GM12878 (cell line): ENCODE measurements around the gene CASP10. TPM values are rescaled to one million over a fixed set of nuclear protein-coding genes. Genes with fewer than 3 reads are reported as not detected.

Source experiments
- ASH2L ChIP-seq: fragments of 300-600, 200-600 bp; sonication (generic); IDR thresholded peaks from 2 replicates; pipeline ENCODE4 v1.6.1; 2017; ENCODE audit warnings: low read depth, mild to moderate bottlenecking, borderline replicate concordance
- ATF7 ChIP-seq: fragments of 450-650 bp; IDR thresholded peaks from 2 replicates; pipeline ENCODE4 v1.6.1; 2016; ENCODE audit warnings: low read depth, mild to moderate bottlenecking
- CBFB ChIP-seq: IDR thresholded peaks from 2 replicates; pipeline ENCODE4 v1.6.1; 2016; ENCODE audit warnings: antibody characterized with exemption, low read depth
- CREB1 ChIP-seq: IDR thresholded peaks from 2 replicates; pipeline ENCODE4 v1.6.1; 2012; ENCODE audit warnings: low read depth, mild to moderate bottlenecking, inconsistent platforms
- DPF2 ChIP-seq: fragments of 450-650 bp; IDR thresholded peaks from 2 replicates; pipeline ENCODE4 v1.6.1; 2017; ENCODE audit warnings: mild to moderate bottlenecking
- EP300 ChIP-seq, 2 experiments: fragments of 150-350 bp in 1 of 2; IDR thresholded peaks; 2 replicates each; pipeline ENCODE4 v1.6.1; 2011 to 2012; ENCODE audit warnings: low read depth in 2 of 2, low read length in 2 of 2, borderline replicate concordance in 1 of 2, improper control_type of control experiment in 1 of 2, inconsistent platforms in 1 of 2; ENCODE audit not compliant: control insufficient read depth in 1 of 2
- ESRRA ChIP-seq: IDR thresholded peaks from 2 replicates; pipeline ENCODE4 v1.6.1; 2012; ENCODE audit warnings: mild to moderate bottlenecking, low read length, improper control_type of control experiment
- FOXK2 ChIP-seq: fragments of 450-650 bp; IDR thresholded peaks from 2 replicates; pipeline ENCODE4 v1.6.1; 2017; ENCODE audit warnings: mild to moderate bottlenecking, moderate library complexity
- HDAC6 ChIP-seq: fragments of 200-600 bp; sonication (generic); IDR thresholded peaks from one replicate; pipeline ENCODE4 v1.8.0; 2017; ENCODE audit warnings: antibody characterized with exemption; ENCODE audit not compliant: unreplicated experiment
- HDGF ChIP-seq: fragments of 450-650 bp; IDR thresholded peaks from 2 replicates; pipeline ENCODE4 v1.6.1; 2016; ENCODE audit warnings: antibody characterized with exemption
- JUNB ChIP-seq: IDR thresholded peaks from 2 replicates; pipeline ENCODE4 v1.6.1; 2016; ENCODE audit warnings: antibody characterized with exemption, mild to moderate bottlenecking
- MYC ChIP-seq: IDR thresholded peaks from 2 replicates; pipeline ENCODE4 v1.6.1; 2011; ENCODE audit warnings: mild to moderate bottlenecking, low read length, moderate library complexity, inconsistent platforms; ENCODE audit not compliant: insufficient read depth, insufficient replicate concordance, insufficient read length, severe bottlenecking
- NBN ChIP-seq: fragments of 450-650 bp; IDR thresholded peaks from 2 replicates; pipeline ENCODE4 v1.6.1; 2016
- PAX8 ChIP-seq: fragments of 450-650 bp; IDR thresholded peaks from 2 replicates; pipeline ENCODE4 v1.6.1; 2017; ENCODE audit warnings: mild to moderate bottlenecking, moderate library complexity
- RAD21 ChIP-seq: IDR thresholded peaks from 2 replicates; pipeline ENCODE4 v1.6.1; 2011; ENCODE audit warnings: mild to moderate bottlenecking, low read depth, low read length, moderate library complexity; ENCODE audit not compliant: insufficient read depth
- SRF ChIP-seq, 2 experiments: IDR thresholded peaks; 2 replicates each; pipeline ENCODE4 v1.6.1; 2011; ENCODE audit warnings: low read depth in 2 of 2, low read length in 2 of 2, mild to moderate bottlenecking in 1 of 2, moderate library complexity in 1 of 2
- ZNF24 ChIP-seq: fragments of 450-650 bp; IDR thresholded peaks from 2 replicates; pipeline ENCODE4 v1.6.1; 2017; ENCODE audit warnings: antibody characterized with exemption, mild to moderate bottlenecking
- polyA plus RNA-seq, 11 experiments: library from polyadenylated mRNA; depleted of rRNA in 4 of 11; unstranded in 6 of 11; stranded (reverse) in 5 of 11; fragments of >200 nt; fragmentation: Nextera tagmentation in 4 of 11; fragmentation: Illumina TruSeq in 1 of 11; extraction: Ambion mirVana in 4 of 11; extraction: Trizol in 1 of 11; gene quantifications; 1 replicate in 1 of 11; 2 replicates in 10 of 11; pipeline versions ENCODE4 v1.2.1 to v1.2.3, GENCODE V29; 2011 to 2016; ENCODE audit warnings: inconsistent platforms in 2 of 11, missing spikeins in 2 of 11, low read depth in 1 of 11
- total RNA-seq, 4 experiments: library from RNA; depleted of rRNA in 3 of 4; stranded (reverse); fragments of >200 nt in 3 of 4; fragmentation: Illumina TruSeq in 1 of 4; extraction: Trizol in 1 of 4; gene quantifications; 2 replicates each; pipeline versions ENCODE4 v1.2.1 to v1.2.3, GENCODE V29; 2013 to 2021
- TF ChIP-seq, protein P1 (sequence below): IDR thresholded peaks from 2 replicates; pipeline ENCODE4 v1.6.1; 2011; ENCODE audit warnings: borderline replicate concordance, low read depth, mild to moderate bottlenecking, moderate library complexity, low read length; ENCODE audit not compliant: insufficient read depth, poor library complexity, severe bottlenecking
- TF ChIP-seq, protein P2 (sequence below): fragments of 450-650 bp; formaldehyde crosslinking; IDR thresholded peaks from 2 replicates; pipeline ENCODE4 v1.5.0; 2022; ENCODE audit warnings: mild to moderate bottlenecking, missing genetic modification characterization
- TF ChIP-seq, protein P3 (sequence below): fragments of 450-650 bp; IDR thresholded peaks from 2 replicates; pipeline ENCODE4 v1.6.1; 2017; ENCODE audit warnings: antibody characterized with exemption, mild to moderate bottlenecking, moderate library complexity

CASP10 gene
- total and polyA plus RNA-seq, 10 of the 15 experiments (the other 5 are each of a cell fraction or from before 2014, with no cell fraction given) = 7.2 to 14.1 (median 10.8) TPM

DNA sequence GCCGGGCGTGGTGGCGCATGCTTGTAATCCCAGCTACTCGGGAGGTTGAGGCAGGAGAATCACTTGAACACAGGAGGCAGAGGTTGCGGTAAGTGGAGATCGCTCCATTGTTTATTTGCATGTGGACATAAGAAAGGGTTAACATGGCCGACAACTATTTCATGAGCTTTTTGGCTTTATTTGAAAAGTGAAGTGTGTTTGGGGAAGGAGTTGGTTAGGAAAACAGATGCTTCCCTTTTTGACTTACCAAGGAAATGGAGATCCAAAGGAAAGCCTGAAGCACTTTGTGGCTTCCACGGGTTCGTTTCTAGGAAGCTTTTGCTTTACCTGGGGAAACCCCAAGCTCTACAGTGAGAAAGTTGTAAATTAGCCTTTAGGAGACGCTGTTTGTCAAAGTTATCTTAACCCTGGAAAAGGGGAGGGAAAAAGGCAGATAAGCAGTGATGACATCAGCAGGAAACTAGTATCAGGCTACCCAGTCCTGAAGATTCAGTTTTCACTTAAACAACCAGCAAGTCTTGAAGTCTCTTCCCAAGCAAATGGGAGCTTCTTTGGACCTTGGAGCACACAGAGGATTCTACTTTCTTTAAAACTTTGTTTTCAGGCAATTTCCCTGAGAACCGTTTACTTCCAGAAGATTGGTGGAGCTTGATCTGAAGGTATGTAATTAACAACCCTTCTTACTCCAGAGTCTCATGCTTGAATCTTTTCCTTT, at the start of gene CASP10 (continued):
- TF ChIP-seq, protein P1, sequence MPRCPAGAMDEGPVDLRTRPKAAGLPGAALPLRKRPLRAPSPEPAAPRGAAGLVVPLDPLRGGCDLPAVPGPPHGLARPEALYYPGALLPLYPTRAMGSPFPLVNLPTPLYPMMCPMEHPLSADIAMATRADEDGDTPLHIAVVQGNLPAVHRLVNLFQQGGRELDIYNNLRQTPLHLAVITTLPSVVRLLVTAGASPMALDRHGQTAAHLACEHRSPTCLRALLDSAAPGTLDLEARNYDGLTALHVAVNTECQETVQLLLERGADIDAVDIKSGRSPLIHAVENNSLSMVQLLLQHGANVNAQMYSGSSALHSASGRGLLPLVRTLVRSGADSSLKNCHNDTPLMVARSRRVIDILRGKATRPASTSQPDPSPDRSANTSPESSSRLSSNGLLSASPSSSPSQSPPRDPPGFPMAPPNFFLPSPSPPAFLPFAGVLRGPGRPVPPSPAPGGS = peak; percentile 27
- TF ChIP-seq DPF2 = no peak
- TF ChIP-seq FOXK2 = peak; percentile 64
- TF ChIP-seq, protein P2, sequence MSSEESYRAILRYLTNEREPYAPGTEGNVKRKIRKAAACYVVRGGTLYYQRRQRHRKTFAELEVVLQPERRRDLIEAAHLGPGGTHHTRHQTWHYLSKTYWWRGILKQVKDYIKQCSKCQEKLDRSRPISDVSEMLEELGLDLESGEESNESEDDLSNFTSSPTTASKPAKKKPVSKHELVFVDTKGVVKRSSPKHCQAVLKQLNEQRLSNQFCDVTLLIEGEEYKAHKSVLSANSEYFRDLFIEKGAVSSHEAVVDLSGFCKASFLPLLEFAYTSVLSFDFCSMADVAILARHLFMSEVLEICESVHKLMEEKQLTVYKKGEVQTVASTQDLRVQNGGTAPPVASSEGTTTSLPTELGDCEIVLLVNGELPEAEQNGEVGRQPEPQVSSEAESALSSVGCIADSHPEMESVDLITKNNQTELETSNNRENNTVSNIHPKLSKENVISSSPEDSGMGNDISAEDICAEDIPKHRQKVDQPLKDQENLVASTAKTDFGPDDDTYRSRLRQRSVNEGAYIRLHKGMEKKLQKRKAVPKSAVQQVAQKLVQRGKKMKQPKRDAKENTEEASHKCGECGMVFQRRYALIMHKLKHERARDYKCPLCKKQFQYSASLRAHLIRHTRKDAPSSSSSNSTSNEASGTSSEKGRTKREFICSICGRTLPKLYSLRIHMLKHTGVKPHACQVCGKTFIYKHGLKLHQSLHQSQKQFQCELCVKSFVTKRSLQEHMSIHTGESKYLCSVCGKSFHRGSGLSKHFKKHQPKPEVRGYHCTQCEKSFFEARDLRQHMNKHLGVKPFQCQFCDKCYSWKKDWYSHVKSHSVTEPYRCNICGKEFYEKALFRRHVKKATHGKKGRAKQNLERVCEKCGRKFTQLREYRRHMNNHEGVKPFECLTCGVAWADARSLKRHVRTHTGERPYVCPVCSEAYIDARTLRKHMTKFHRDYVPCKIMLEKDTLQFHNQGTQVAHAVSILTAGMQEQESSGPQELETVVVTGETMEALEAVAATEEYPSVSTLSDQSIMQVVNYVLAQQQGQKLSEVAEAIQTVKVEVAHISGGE (CRISPR knock-in tag) = no peak
- TF ChIP-seq HDGF = peak; percentile 73; the same call in 1 of the 2 replicates
- TF ChIP-seq ZNF24 = no peak
- peak; percentile 25; the same call in 1 of the 2 replicates for TF ChIP-seq PAX8
- no peak for TF ChIP-seq EP300 (IDR thresholded peaks at IDR 0.05; ENCODE audit: borderline replicate concordance in 1 of 2, control insufficient read depth in 1 of 2, low read depth in 2 of 2, low read length in 2 of 2)
- peak; percentile 87 for TF ChIP-seq RAD21
- no peak for TF ChIP-seq ASH2L
- no peak for TF ChIP-seq SRF (IDR thresholded peaks at IDR 0.05; ENCODE audit: low read depth in 2 of 2, low read length in 2 of 2)
- TF ChIP-seq ATF7 = peak; percentile 94
- TF ChIP-seq MYC = no peak
- TF ChIP-seq HDAC6 = no peak
- TF ChIP-seq, protein P3, sequence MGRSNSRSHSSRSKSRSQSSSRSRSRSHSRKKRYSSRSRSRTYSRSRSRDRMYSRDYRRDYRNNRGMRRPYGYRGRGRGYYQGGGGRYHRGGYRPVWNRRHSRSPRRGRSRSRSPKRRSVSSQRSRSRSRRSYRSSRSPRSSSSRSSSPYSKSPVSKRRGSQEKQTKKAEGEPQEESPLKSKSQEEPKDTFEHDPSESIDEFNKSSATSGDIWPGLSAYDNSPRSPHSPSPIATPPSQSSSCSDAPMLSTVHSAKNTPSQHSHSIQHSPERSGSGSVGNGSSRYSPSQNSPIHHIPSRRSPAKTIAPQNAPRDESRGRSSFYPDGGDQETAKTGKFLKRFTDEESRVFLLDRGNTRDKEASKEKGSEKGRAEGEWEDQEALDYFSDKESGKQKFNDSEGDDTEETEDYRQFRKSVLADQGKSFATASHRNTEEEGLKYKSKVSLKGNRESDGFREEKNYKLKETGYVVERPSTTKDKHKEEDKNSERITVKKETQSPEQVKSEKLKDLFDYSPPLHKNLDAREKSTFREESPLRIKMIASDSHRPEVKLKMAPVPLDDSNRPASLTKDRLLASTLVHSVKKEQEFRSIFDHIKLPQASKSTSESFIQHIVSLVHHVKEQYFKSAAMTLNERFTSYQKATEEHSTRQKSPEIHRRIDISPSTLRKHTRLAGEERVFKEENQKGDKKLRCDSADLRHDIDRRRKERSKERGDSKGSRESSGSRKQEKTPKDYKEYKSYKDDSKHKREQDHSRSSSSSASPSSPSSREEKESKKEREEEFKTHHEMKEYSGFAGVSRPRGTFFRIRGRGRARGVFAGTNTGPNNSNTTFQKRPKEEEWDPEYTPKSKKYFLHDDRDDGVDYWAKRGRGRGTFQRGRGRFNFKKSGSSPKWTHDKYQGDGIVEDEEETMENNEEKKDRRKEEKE = no peak
- TF ChIP-seq JUNB = 0 out of 2 replicates have a peak, but pooled peaks have one; percentile 14
- TF ChIP-seq NBN = peak; percentile 79
- TF ChIP-seq ESRRA = no peak
- TF ChIP-seq CREB1 = 0 out of 2 replicates have a peak, but pooled peaks have one; percentile 54
- TF ChIP-seq CBFB = 0 out of 2 replicates have a peak, but pooled peaks have one; percentile 30
